Colon (tissue), 2 donors: Measurements from ENCODE around the gene PSMD4.
"Not testable (repeated sequence)": the region's sequence is repeated elsewhere in the genome, so short reads cannot be mapped to it uniquely, and the experiment has no call there.

Experiments used
- FAIRE-seq: peaks from 2 replicates; lab custom pipeline; 2012; peaks lifted over from hg19 to GRCh38; lab: Jason Lieb, UNC
- donor health status: control.
- donor health status: control.

The PSMD4 gene

DNA sequence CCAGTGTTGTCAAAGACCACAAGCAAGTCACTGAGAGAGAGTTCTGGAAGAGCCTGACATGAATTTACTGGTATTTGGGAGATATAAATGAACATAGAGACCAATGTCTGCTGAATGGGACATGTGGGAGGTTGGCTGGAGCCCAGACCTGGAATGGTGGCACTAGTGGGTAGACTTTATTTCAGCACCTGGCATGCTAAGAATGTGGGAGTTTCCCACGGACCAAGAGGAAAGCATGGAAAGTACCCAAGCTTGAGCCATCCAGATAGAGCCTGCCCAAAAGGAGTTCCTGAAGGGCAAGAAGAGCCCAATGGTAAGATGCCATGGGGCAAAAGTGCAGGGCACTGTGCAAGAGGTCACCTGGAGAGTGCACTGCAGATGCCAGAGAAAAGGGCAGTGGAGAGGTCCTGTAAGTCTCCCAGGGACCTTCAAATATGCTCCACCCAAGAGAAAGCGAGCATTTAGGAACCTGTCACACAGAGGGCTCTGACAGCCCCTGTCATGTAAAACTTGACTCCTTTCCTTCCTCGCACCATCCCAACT lies 19.5 kb downstream of the PSMD4 start:
- FAIRE-seq, result no peak

DNA sequence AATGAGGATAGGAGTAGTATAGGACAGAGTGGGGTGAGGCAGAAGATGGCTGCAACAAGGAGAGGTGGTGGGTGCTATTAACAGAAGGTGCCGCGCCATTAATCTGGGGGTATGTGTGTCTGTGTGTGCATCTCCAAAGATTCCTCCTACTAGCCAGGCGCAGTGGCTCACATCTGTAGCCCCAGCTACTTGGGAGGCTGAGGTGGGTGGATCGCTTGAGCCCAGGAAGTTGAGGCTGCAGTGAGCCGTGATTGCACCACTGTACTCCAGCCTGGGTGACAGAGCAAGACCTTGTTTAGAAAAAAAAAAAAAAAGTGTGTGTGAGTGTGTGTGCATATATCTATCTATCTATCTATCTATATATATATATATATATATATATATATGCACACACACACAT lies 20.8 kb downstream of the PSMD4 start:
- FAIRE-seq, result not testable (repeated sequence)

DNA sequence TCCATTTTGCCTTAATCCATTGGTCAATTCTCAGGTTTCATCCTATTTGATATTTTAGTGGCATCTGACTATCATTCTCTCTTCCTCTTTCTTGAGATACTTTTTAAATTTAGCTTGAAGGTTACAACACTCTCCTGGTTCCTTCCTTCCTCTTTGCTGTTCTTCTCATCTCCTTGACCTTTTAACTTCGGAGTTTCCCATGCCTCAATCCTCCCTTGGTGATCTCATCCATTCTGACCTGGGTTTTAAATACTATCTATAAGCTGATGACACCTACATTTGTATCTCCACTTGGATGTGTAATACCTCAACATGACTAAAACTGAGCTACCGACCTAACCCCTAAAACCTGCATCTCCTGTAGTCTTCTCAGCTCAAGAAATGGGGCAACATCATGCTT lies 22.7 kb downstream of the PSMD4 start:
- FAIRE-seq, result no peak

DNA sequence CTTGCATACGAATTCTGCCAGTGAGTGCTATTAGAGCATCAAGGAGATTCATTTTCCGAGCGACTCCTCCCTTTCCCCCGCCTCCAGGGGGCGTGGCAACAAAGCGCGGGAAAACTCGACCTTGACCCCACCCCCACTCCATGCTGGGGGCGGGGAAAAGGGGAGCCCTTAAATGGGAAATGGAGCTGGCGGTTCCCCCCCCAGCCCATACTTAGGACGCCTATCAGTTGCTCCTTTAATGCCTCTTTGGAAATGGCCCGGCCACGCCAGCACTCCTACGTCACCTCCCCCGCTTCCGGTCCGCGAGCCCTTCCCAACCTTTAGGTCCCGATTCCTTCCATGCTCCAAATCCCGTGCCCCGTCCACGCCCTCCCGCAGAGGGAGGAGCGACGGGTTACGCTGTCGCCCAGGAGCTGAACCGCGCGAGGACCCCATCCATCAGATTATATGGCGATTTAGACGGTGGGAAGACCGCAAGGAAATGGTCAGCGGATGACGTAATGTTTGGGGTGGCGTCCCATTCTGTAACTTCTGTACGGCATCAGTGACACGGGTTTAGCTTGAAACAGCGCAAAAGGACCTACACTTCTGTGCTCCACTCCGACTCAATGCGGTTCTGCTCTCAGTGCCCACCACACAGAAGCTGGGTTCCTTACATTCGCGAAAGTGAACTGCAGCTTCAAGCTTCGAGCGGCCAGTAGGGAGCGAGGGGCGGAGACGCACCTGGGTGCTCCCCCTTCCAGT lies 26.9 kb downstream of the PSMD4 start:
- FAIRE-seq, result no peak

DNA sequence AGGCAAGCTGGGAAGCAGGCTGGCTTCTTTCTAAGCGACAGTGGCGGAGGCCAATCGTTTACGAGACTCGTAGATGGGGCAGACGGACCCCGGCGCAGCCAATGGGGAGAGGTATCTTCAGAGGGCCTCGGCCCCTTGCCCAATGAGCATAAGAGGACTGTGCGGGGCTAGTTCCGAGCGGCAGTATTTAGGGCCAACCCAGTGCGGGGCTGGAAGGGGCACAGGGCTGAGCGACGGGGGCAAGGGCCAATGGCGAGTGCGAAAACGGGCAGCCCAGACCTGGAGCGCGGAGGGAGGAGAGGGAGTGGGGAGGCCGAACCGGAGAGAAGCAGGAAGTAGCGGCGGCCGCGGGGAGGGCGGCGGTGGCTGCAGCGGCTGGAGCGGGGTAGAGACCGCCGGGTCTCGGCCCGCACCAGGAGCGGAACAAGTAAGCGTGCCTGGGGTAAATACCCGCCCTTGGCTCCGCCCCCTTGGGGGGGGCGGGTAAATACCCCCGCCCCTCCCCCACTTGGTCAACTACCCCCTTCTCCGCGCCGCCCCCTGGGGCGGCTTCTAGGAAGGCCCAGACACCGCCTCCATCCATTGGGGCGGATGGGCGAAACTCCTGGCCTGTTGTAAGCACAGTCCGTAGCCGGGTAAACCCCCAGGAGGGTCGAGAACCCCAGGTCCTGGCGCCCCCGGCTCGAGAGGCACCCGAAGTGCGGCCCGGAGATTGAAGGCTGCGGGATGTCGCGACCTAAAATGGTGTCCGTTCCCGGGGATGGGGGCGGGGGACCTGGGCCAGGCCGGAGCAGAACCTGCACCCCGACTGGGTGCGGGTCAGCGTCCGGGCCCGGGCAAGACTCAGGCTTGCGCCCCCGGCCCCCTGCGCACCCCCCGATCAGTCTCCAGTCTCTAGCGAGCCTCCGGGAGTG lies 27.7 kb downstream of the PSMD4 start, which contains the start of gene ZNF687:
ZNF687 (plus strand) TSS at position 331 of the 914 bp plus-strand sequence. CDS start 3,993 bp downstream, outside the sequence.
- peak; percentile 80 for FAIRE-seq

DNA sequence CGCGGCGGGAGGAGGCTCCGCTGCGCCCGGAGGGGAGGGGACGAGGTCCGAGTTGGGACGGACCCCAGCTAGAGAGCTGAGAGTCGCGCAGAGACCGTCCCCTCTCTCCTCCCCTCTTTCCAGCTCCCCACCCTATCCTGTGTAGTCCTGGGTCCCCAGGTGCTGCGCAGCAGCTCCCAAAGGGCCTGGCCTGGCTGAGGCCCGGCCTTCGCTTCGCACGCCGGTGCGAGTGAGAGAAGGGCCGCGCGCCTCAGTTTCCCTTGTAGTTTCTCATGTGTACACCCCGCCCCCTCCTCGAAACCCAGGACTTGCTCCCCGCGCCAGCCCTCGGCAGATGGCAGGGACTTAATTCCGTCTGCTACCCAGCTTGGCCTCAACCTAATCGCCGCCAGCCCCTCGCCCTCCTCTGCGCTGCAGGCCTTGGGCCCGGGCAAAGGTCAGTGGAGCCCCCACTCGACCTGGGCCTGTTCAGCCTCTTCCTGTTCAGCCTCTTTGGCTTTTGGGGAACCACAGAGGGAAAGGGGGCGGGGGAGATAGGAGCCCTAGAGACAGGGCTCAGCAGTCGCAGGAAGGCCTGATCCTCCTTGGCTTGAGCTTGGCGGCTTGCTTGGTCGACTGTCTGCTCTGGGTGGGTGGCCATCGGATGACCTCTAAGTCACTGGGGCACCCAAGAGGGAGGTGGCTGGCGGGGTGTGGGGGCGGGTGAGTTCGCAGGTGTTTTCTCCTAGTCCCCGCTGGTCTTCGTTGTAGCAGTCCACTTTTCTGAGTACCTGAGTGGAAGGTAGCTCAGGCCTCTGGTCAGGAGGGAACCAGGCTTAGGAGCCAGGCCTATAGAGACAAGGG lies 28.6 kb downstream of the PSMD4 start:
- no peak for FAIRE-seq

DNA sequence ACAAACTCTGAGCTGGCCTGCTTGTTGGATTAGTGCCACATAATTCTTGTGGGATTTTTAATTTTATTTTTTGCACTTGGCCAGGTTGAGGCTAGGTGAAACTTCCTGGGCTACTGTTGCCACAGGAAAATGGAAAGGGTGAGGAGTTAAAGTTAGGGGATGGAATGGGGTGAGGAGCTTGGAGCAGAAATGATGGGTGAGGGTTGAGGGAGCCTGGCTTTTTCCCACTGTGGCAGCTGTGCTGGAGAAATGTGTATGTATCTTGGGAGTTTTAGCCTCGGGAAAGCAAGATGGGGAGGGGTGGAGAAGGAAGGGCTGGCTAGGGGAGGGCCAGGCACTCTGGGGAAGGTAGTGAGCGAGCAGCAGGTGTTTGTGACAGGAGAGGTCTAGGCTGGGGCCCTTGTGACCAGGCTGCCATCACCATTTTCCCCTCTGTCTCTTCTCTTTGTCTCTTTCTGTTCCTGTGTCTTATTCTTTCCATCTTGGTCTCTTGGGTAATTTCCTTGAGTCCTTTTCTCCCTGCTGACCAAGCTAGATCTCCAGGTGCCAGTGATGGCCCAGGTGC lies 29.6 kb downstream of the PSMD4 start:
- FAIRE-seq, result no peak

DNA sequence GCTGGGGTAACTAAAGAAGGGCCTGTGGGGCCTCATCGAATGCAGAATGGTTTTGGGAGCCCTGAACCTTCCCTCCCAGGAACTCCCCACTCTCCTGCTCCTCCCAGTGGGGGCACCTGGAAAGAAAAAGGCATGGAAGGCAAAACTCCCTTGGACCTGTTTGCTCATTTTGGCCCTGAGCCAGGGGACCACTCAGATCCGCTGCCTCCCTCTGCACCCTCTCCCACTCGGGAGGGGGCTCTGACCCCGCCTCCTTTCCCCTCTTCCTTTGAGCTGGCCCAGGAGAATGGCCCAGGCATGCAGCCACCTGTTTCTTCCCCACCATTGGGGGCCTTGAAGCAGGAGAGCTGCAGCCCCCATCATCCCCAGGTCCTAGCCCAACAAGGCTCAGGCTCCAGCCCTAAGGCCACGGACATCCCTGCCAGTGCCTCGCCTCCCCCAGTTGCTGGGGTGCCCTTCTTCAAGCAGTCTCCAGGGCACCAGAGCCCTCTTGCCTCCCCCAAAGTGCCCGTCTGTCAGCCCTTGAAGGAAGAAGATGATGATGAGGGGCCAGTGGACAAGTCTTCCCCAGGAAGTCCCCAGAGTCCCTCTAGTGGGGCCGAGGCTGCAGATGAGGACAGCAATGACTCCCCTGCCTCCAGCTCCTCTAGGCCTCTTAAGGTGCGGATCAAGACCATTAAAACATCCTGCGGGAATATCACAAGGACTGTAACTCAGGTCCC lies 32.2 kb downstream of the PSMD4 start:
- no peak for FAIRE-seq

DNA sequence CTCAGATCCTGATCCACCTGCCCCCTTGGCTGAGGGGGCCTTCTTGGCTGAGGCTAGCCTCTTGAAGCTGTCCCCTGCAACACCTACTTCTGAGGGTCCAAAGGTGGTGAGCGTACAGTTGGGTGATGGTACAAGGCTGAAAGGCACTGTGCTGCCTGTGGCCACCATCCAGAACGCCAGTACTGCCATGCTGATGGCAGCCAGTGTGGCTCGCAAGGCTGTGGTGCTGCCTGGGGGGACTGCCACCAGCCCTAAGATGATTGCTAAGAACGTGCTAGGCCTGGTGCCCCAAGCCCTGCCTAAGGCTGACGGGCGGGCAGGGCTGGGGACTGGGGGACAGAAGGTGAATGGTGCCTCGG lies 32.8 kb downstream of the PSMD4 start:
- FAIRE-seq, result no peak

DNA sequence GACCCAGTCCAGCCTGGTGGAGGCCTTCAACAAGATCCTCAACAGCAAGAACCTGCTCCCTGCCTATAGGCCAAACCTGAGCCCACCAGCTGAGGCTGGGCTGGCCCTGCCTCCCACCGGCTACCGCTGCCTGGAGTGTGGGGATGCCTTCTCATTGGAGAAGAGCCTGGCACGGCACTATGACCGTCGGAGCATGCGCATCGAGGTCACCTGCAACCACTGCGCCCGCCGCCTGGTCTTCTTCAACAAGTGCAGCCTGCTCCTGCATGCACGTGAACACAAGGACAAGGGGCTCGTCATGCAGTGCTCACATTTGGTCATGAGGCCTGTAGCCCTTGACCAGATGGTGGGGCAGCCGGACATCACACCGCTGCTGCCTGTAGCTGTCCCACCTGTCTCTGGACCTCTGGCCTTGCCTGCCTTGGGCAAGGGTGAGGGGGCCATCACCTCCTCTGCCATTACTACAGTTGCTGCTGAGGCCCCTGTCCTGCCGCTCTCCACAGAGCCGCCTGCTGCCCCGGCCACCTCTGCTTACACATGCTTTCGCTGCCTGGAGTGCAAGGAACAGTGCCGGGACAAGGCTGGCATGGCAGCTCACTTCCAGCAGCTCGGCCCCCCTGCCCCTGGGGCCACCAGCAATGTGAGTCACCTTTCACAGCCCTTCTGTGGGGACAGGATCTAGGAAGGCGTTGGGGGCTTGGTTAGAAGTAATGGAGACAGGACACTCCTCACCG lies 33.4 kb downstream of the PSMD4 start:
- no peak for FAIRE-seq

DNA sequence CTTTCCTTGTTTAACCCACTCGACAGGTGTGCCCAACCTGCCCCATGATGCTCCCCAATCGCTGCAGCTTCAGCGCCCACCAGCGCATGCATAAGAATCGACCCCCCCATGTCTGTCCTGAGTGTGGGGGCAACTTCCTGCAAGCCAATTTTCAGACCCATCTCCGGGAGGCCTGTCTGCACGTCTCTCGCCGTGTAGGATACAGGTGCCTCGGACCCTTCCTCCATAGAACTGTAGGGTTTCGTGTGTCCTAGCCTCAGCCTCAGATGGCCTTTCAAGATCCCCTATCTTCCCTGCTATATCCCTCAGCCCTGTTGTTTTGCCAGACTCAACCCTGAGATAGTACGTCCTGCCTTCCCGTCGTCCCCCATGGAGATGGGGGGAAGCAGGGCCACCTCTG lies 34.0 kb downstream of the PSMD4 start:
- no peak for FAIRE-seq

DNA sequence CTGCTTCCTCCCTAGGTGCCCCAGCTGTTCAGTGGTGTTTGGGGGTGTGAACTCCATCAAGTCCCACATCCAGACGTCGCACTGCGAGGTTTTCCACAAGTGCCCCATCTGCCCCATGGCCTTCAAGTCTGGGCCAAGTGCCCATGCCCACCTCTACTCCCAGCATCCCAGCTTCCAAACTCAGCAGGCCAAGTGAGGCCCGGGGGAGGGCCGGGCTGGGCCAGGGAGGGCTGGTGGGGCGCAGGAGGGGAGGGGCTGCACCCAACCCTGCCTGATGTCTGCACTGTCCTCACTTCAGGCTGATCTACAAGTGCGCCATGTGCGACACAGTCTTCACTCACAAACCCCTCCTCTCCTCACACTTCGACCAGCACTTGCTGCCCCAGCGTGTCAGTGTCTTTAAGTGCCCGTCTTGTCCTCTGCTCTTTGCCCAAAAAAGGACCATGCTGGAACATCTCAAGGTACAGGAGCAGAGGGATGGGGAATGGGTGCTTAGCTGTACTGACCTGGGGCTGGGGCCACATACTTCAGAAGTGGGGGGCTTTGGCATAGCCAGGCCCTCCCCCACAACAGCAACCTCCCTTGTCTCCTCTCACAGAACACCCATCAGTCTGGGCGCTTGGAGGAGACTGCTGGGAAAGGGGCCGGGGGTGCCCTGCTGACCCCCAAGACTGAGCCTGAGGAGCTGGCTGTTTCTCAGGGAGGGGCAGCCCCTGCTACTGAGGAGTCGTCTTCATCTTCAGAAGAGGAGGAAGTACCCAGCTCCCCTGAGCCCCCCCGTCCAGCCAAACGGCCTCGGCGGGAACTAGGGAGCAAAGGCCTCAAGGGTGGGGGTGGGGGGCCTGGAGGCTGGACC lies 34.8 kb downstream of the PSMD4 start:
- no peak for FAIRE-seq

DNA sequence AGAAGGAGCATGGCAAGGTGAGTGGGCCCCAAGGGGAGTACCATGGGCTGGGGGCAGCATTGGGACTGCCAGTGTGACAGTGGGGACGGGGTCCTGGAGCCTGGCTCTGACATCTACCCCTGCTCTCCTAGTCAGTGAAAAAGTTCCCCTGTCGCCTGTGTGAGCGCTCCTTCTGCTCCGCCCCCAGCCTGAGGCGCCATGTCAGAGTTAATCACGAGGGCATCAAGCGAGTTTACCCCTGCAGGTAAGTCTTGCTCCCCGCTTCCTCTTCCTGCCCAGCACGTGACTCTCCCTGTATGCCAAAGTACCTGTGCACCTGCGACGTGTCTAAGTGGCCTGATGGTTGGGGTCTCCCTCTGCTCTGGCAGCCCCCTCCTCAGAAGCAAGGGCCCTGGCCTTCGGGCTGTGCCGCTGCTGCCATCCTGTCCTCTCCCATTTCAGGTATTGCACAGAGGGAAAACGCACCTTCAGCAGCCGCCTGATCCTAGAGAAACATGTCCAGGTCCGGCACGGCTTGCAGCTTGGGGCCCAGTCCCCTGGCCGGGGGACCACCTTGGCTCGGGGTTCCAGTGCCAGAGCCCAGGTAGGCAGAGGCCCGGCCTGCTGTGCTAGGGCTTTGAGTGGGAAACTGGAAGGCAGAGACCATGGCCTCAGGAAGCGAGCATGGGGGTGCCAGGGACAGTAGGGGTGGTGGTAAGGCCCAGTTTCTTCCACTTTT lies 35.6 kb downstream of the PSMD4 start:
- FAIRE-seq, result no peak

DNA sequence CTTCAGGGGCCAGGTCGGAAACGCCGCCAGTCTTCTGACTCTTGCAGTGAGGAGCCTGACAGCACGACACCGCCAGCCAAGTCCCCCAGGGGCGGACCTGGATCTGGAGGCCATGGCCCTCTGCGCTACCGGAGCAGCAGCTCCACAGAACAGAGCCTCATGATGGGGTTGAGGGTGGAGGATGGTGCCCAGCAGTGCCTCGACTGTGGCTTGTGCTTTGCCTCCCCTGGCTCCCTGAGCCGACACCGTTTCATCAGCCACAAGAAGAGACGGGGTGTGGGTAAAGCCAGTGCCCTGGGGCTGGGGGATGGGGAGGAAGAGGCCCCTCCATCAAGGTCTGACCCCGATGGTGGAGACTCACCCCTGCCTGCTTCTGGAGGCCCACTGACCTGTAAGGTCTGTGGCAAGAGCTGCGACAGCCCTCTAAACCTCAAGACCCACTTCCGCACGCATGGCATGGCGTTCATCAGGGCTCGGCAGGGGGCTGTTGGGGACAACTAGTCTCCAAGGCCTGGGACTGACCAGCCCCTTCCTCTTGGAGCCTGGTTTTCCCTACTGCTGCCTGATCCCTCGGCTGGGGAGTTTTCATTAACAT lies 36.3 kb downstream of the PSMD4 start:
- FAIRE-seq, result no peak

DNA sequence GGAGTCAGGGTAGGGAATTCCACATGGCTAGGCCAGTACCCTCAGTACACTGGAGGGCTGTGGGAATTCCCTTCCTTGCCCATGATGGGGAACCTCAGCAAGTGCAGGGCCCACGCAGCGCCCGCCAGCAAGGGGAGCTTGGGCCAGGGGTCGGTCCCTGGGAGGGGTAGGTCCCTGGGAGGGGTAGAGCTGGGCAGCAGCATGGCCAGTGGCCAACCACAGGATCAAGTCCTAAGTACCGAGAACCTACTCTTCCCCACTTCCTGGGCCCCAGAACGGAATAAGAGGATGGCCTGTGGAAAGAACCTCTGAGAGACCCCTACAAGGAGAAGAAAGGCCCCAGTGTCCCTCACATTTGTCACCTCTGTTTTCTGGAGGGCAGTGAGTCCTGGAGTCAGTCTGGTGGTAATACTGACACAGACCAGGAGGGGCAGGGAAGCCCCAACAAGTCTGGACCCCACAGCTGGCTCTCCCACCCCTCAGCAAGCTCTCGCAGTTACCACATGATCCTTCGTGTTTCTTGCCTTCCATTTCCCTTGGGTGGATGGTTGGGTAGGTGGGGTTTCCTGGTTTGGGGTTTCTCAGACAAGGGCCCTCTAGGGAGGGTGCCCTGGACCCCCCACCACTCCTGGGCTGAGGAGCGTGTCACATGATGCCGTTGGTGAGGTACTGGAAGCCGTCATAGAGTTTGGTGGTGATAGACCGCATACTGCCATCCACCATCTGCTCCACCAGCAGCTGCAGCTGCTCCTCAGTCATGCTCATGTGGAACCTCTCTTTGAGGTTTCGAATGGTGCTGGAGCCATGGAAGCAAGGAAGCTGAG lies 37.9 kb downstream of the PSMD4 start:
- no peak for FAIRE-seq

DNA sequence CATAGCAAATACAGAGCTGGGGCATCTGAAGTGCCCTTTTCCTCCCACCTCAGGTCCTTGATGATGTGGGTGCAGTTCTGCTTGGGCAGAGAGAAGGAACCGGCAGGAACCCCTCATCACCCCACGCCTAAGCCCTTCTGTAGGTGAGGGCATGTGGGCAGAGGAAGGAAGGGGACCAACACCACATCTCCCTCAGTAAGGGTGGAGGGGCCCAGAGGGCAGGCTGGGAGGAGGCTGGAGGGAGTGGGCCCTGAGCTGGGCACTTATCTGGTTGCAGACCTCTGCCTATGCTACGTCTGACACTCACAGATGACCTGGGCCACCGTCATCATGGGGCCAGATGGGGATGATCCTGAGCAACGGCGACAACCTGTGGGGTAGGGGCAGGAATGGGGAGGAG lies 38.6 kb downstream of the PSMD4 start:
- FAIRE-seq, result no peak

DNA sequence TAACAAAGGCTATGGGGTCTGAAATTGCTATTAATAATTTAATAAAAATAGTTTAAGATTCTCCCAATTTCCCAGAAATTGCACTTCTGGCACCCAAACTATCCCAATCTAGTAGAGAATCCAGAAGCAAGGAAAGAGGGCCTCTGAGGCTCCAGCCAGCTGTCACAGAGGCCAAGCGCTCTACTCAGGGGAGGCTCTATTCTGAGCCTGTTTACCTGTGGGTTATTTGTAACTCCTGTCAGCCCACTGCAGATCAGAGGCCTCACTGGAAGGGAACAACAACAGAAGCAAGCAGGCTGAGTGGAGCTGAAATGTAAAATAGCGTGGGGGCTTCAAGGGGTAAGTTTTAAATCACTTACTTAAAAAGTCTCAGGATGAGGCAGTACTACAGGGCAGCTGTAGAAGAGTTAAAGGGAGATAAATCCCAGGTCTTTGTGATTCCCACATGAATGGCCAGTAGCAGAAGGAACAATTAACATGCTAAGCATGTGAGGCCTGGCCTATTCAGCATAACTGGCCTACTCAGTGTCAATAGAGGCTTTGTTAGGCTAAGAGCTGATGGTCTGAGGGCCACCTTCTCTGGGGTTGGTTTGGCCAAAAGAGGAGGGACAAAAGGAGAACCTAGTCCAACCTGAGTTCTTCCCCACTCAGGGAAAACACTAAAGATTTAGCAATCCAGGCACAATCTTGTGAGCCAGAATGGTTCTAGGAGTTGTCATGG lies 40.4 kb downstream of the PSMD4 start:
- FAIRE-seq, result no peak
